Loucy (cell line): ENCODE data around the gene PDHA2.

ENCODE experiments used
- H2AFZ ChIP-seq: fragments of 200-600 bp; sonication (generic); 2 replicates; pipeline ENCODE4 v1.6.0; 2016; ENCODE audit warnings: antibody characterized with exemption, mild to moderate bottlenecking, low read length, moderate library complexity
- H3F3A ChIP-seq: fragments of 200-600 bp; 2 replicates; pipeline ENCODE4 v1.6.0; 2016; ENCODE audit warnings: antibody characterized with exemption, low read depth, mild to moderate bottlenecking
- H3K27me3 ChIP-seq: fragments of 200-600 bp; sonication (generic); 2 replicates; pipeline ENCODE4 v1.6.1; 2014; ENCODE audit warnings: low read length, mild to moderate bottlenecking; ENCODE audit not compliant: insufficient read depth, poor library complexity, severe bottlenecking
- H3K36me3 ChIP-seq: fragments of 200-600 bp; sonication (generic); 2 replicates; pipeline ENCODE4 v1.6.1; 2016; ENCODE audit warnings: low read length; ENCODE audit not compliant: insufficient read depth
- H3K4me1 ChIP-seq: fragments of 200-600 bp; sonication (generic); 2 replicates; pipeline ENCODE4 v1.5.1; 2014; ENCODE audit warnings: low read length, mild to moderate bottlenecking; ENCODE audit not compliant: insufficient read depth, poor library complexity, severe bottlenecking
- H3K4me2 ChIP-seq: fragments of 200-600 bp; sonication (generic); 2 replicates; pipeline ENCODE4 v1.6.0; 2014; ENCODE audit warnings: antibody characterized with exemption, low read length, low read depth, mild to moderate bottlenecking; ENCODE audit not compliant: poor library complexity, severe bottlenecking
- H3K4me3 ChIP-seq: fragments of 200-600 bp; sonication (generic); 2 replicates; pipeline ENCODE4 v1.5.1; 2014; ENCODE audit warnings: low read length, mild to moderate bottlenecking, mixed read lengths; ENCODE audit not compliant: poor library complexity, severe bottlenecking
- H3K79me2 ChIP-seq: fragments of 200-600 bp; sonication (generic); 2 replicates; pipeline ENCODE4 v1.6.1; 2014; ENCODE audit warnings: low read length; ENCODE audit not compliant: insufficient read depth
- H3K9ac ChIP-seq: fragments of 200-600 bp; sonication (generic); 2 replicates; pipeline ENCODE4 v1.6.0; 2014; ENCODE audit warnings: mild to moderate bottlenecking, low read depth, low read length, moderate library complexity; ENCODE audit not compliant: poor library complexity, severe bottlenecking
- H3K9me2 ChIP-seq: fragments of 200-600 bp; sonication (generic); replicated peaks from 2 replicates; pipeline ENCODE4 v1.6.1; 2016; ENCODE audit warnings: low read depth, low read length, mixed read lengths
- H3K9me3 ChIP-seq: fragments of 200-600 bp; sonication (generic); 2 replicates; pipeline ENCODE4 v1.6.1; 2014; ENCODE audit warnings: mild to moderate bottlenecking, antibody characterized with exemption, low read length, low read depth; ENCODE audit not compliant: insufficient read depth
- H4K20me1 ChIP-seq: fragments of 200-600 bp; sonication (generic); 2 replicates; pipeline ENCODE4 v1.6.0; 2014; ENCODE audit warnings: antibody characterized with exemption, low read length, mild to moderate bottlenecking; ENCODE audit not compliant: insufficient read depth, poor library complexity, severe bottlenecking
- EZH2phosphoT487 ChIP-seq: fragments of 200-600 bp; IDR thresholded peaks from 2 replicates; pipeline ENCODE4 v1.6.1; 2018; ENCODE audit warnings: antibody characterized with exemption, mild to moderate bottlenecking, moderate library complexity, borderline replicate concordance
- TF ChIP-seq, protein P1 (sequence below): fragments of 200-600 bp; sonication (generic); conservative IDR thresholded peaks from 2 replicates; pipeline ENCODE4 v1.5.1; 2014; ENCODE audit warnings: mild to moderate bottlenecking, antibody characterized with exemption, low read length

PDHA2 gene

DNA sequence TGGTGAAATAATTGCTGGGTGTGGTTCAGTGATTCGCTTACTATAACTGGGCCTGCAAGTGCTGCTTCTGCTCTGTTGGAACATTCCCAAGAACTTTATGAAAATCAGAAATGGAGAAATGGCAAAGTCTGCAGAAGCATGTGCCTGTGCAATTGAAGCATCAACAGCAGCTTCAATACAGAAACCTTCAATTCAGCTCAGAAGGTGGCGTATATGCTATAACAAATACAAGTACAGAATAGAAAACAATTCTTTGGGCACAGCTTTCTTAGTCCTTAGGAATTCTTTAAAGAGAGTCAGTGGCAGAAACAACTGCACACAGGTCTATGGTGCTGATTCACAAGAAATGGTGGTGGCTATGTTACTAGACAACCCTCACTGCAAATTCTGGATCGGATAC is 18.0 kb upstream of the PDHA2 start:
- no peaks in the 10 kb centered on the region for H3K27me3 ChIP-seq
- H3K4me1 ChIP-seq: no peaks in the 10 kb centered on the region
- H3K36me3 ChIP-seq: no peaks in the 10 kb centered on the region
- TF ChIP-seq EZH2phosphoT487: no peak
- TF ChIP-seq, protein P1, sequence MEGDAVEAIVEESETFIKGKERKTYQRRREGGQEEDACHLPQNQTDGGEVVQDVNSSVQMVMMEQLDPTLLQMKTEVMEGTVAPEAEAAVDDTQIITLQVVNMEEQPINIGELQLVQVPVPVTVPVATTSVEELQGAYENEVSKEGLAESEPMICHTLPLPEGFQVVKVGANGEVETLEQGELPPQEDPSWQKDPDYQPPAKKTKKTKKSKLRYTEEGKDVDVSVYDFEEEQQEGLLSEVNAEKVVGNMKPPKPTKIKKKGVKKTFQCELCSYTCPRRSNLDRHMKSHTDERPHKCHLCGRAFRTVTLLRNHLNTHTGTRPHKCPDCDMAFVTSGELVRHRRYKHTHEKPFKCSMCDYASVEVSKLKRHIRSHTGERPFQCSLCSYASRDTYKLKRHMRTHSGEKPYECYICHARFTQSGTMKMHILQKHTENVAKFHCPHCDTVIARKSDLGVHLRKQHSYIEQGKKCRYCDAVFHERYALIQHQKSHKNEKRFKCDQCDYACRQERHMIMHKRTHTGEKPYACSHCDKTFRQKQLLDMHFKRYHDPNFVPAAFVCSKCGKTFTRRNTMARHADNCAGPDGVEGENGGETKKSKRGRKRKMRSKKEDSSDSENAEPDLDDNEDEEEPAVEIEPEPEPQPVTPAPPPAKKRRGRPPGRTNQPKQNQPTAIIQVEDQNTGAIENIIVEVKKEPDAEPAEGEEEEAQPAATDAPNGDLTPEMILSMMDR: no peak
- H3K4me3 ChIP-seq: no peak overlapping the region
- H2AFZ ChIP-seq: no peak overlapping the region
- no peak overlapping the region for H3K9ac ChIP-seq
- H3F3A ChIP-seq: no peaks in the 10 kb centered on the region
- H3K79me2 ChIP-seq: no peaks in the 10 kb centered on the region
- H3K4me2 ChIP-seq: no peak overlapping the region
- H3K9me3 ChIP-seq: no peaks in the 10 kb centered on the region
- no peaks in the 10 kb centered on the region for H4K20me1 ChIP-seq
- no peaks in the 10 kb centered on the region for H3K9me2 ChIP-seq

DNA sequence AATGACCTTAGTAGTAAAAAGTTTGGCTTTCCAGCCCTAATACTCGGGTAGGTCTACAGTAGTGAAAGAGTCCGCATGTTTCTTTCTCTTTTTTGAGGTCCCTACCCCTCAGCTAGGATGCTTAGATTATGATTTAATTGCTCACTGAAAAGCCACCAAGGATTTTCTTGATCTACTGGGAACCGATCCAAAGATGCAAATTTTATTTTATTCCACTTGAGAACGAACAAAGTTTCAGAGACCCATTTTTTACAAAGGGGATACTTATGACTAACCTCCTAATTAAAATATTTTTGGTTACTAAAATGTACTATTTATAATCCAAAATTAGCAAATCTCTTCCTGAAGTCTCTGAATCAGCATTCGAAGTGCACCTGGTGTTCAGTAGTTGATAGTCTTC is 14.3 kb upstream of the PDHA2 start:
- Histone ChIP-seq H3K36me3 (no peaks in the 10 kb centered on the region), H3K9me3 (no peaks in the 10 kb centered on the region), H3K9ac (no peak overlapping the region), H3K27me3 (no peaks in the 10 kb centered on the region), H3F3A (no peaks in the 10 kb centered on the region), H3K4me3 (no peak overlapping the region), H4K20me1 (no peaks in the 10 kb centered on the region), H2AFZ (no peak overlapping the region), H3K4me1 (peaks cover 1% of the 10 kb centered on the region), H3K4me2 (no peak overlapping the region), H3K79me2 (no peaks in the 10 kb centered on the region), H3K9me2 (no peaks in the 10 kb centered on the region)
- no peak for TF ChIP-seq EZH2phosphoT487
- TF ChIP-seq, protein P1: no peak

DNA sequence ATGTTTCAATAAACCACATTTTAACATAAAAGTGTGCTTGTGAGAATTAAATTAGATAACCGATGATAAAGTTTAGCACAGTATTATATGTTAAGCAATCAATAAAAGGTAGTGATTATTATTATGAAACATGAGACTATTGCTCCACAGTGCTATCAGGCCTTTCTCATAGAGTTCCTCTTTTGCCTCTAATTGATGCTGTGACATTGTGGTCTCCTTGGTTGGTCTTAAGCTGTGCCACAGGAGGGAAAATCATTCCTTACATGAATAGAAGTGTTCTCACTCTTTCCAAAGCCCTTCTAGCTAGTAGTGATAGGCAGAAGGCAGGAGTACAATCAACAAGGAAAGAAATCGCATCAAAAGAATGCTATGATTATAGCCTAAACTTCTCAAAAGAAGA is 9.2 kb upstream of the PDHA2 start:
- H3K9ac ChIP-seq: no peak overlapping the region
- H3F3A ChIP-seq: no peaks in the 10 kb centered on the region
- no peaks in the 10 kb centered on the region for H3K9me3 ChIP-seq
- no peaks in the 10 kb centered on the region for H4K20me1 ChIP-seq
- H3K36me3 ChIP-seq: no peaks in the 10 kb centered on the region
- H3K79me2 ChIP-seq: no peaks in the 10 kb centered on the region
- H3K27me3 ChIP-seq: no peaks in the 10 kb centered on the region
- no peak for TF ChIP-seq EZH2phosphoT487
- TF ChIP-seq, protein P1: no peak
- H3K9me2 ChIP-seq: no peaks in the 10 kb centered on the region
- H2AFZ ChIP-seq: no peak overlapping the region
- peak overlapping the region; percentile 10 for H3K4me2 ChIP-seq
- H3K4me3 ChIP-seq: no peak overlapping the region
- H3K4me1 ChIP-seq: peaks cover 8% of the 10 kb centered on the region
